ENCODE results near the gene VASP. TPM values are rescaled to one million over a fixed set of nuclear protein-coding genes. Genes with fewer than 3 reads are reported as not detected.

Gene VASP
- total RNA-seq, 1 donor from 2014 or later, result 32.6 TPM

- Mint-ChIP-seq H3K4me1 (no peaks in the 10 kb centered on the region), H3K27me3 (ENCODE audit: insufficient read depth, low read depth) (no peaks in the 10 kb centered on the region), H3K27ac (no peak overlapping the region), H3K9me3 (no peaks in the 10 kb centered on the region), H3K36me3 (no peaks in the 10 kb centered on the region), H3K4me3 (no peak overlapping the region)
- H3K27ac ChIP-seq, result no peak overlapping the region
- no peak overlapping the region for H3K4me2 ChIP-seq
- no peaks in the 10 kb centered on the region for H4K20me1 ChIP-seq (ENCODE audit: low read depth)
- DNase-seq (ENCODE audit: low spot score), result no peak
- H3K4me1 ChIP-seq, result no peaks in the 10 kb centered on the region
- no peaks in the 10 kb centered on the region for H3K79me2 ChIP-seq (ENCODE audit: low read depth)
- H3K27me3 ChIP-seq, result no peaks in the 10 kb centered on the region
- TF ChIP-seq EZH2phosphoT487 (IDR thresholded peaks at IDR 0.05) (no peak), CTCF (IDR thresholded peaks at IDR 0.05) (no peak), EZH2 (IDR thresholded peaks at IDR 0.05) (no peak)
- H3K9ac ChIP-seq, result no peak overlapping the region
- H3F3A ChIP-seq (ENCODE audit: low read depth), result no peaks in the 10 kb centered on the region
- H3K4me3 ChIP-seq, result no peak overlapping the region
- H3K36me3 ChIP-seq, result no peaks in the 10 kb centered on the region
- H2AFZ ChIP-seq (replicated peaks), result no peak overlapping the region
- no peaks in the 10 kb centered on the region for H3K9me3 ChIP-seq (ENCODE audit: low read depth)
Observed at GRCh38 chr19:45542234-45542668, 35.0 kb downstream of the VASP start.

- TF ChIP-seq EZH2phosphoT487 (IDR thresholded peaks at IDR 0.05) (no peak), EZH2 (IDR thresholded peaks at IDR 0.05) (no peak), CTCF (IDR thresholded peaks at IDR 0.05) (no peak)
- no peaks in the 10 kb centered on the region for H3K79me2 ChIP-seq (ENCODE audit: low read depth)
- H3K36me3 ChIP-seq, result no peaks in the 10 kb centered on the region
- H3K27me3 ChIP-seq, result no peaks in the 10 kb centered on the region
- no peak for DNase-seq (ENCODE audit: low spot score)
- H3K27ac ChIP-seq, result no peak overlapping the region
- Mint-ChIP-seq H3K4me1 (peaks cover 5% of the 10 kb centered on the region), H3K27ac (no peak overlapping the region), H3K36me3 (peaks cover 4% of the 10 kb centered on the region), H3K27me3 (ENCODE audit: insufficient read depth, low read depth) (peaks cover 2% of the 10 kb centered on the region), H3K9me3 (no peaks in the 10 kb centered on the region), H3K4me3 (no peak overlapping the region)
- H3K9ac ChIP-seq, result no peak overlapping the region
- no peaks in the 10 kb centered on the region for H3K9me3 ChIP-seq (ENCODE audit: low read depth)
- H3F3A ChIP-seq (ENCODE audit: low read depth), result peaks cover 6% of the 10 kb centered on the region
- no peak overlapping the region for H2AFZ ChIP-seq (replicated peaks)
- H3K4me3 ChIP-seq, result no peak overlapping the region
- H3K4me2 ChIP-seq, result no peak overlapping the region
- H3K4me1 ChIP-seq, result peaks cover 11% of the 10 kb centered on the region
- no peaks in the 10 kb centered on the region for H4K20me1 ChIP-seq (ENCODE audit: low read depth)
Observed at GRCh38 chr19:45547211-45547770, 40.0 kb downstream of the VASP start.

- no peak overlapping the region for H3K9ac ChIP-seq
- no peaks in the 10 kb centered on the region for H3K79me2 ChIP-seq (ENCODE audit: low read depth)
- Mint-ChIP-seq H3K27me3 (ENCODE audit: insufficient read depth, low read depth) (peaks cover 2% of the 10 kb centered on the region), H3K27ac (peak overlapping the region; percentile 3), H3K4me3 (no peak overlapping the region), H3K4me1 (peaks cover 5% of the 10 kb centered on the region), H3K36me3 (peaks cover 7% of the 10 kb centered on the region), H3K9me3 (no peaks in the 10 kb centered on the region)
- no peaks in the 10 kb centered on the region for H3K36me3 ChIP-seq
- H3K4me3 ChIP-seq, result no peak overlapping the region
- no peaks in the 10 kb centered on the region for H3K27me3 ChIP-seq
- H3K4me1 ChIP-seq, result peaks cover 11% of the 10 kb centered on the region
- no peak for TF ChIP-seq EZH2 (IDR thresholded peaks at IDR 0.05)
- no peak for TF ChIP-seq EZH2phosphoT487 (IDR thresholded peaks at IDR 0.05)
- TF ChIP-seq CTCF (IDR thresholded peaks at IDR 0.05), result no peak
- no peak overlapping the region for H3K27ac ChIP-seq
- no peaks in the 10 kb centered on the region for H3K9me3 ChIP-seq (ENCODE audit: low read depth)
- H3F3A ChIP-seq (ENCODE audit: low read depth), result peaks cover 9% of the 10 kb centered on the region
- no peak for DNase-seq (ENCODE audit: low spot score)
- H2AFZ ChIP-seq (replicated peaks), result no peak overlapping the region
- peaks cover 3% of the 10 kb centered on the region for H4K20me1 ChIP-seq (ENCODE audit: low read depth)
- no peak overlapping the region for H3K4me2 ChIP-seq
Observed at GRCh38 chr19:45547965-45548609, 40.8 kb downstream of the VASP start.

All from neural progenitor cell (in vitro differentiated cells).